HepG2 (cell line): ENCODE data around the gene GPR65.

Experiments
- CTCF ChIP-seq: sonication (generic); formaldehyde crosslinking; IDR thresholded peaks from 2 replicates; pipeline ENCODE4 v1.5.0; 2020; ENCODE audit warnings: mild to moderate bottlenecking, missing genetic modification reagents, moderate library complexity
- DMAP1 ChIP-seq: IDR thresholded peaks from 2 replicates; pipeline ENCODE4 v1.6.1; 2016
- KAT2B ChIP-seq: fragments of 150-350 bp; IDR thresholded peaks from 2 replicates; pipeline ENCODE4 v1.6.1; 2014; ENCODE audit warnings: low read depth, low read length, borderline replicate concordance
- POLR2A ChIP-seq, 2 experiments: IDR thresholded peaks; 2 replicates each; pipeline ENCODE4 v1.6.1; 2011; ENCODE audit warnings: low read depth in 2 of 2, low read length in 2 of 2, mild to moderate bottlenecking in 1 of 2, moderate library complexity in 1 of 2; ENCODE audit not compliant: insufficient read depth in 1 of 2
- POLR2AphosphoS5 ChIP-seq: IDR thresholded peaks from 2 replicates; pipeline ENCODE4 v1.6.1; 2012; ENCODE audit warnings: low read depth, low read length
- PRDM15 ChIP-seq: sonication (generic); formaldehyde crosslinking; IDR thresholded peaks from 2 replicates; pipeline ENCODE4 v1.4.0; 2020; ENCODE audit warnings: missing genetic modification reagents
- RARG ChIP-seq: sonication (generic); formaldehyde crosslinking; IDR thresholded peaks from 2 replicates; pipeline ENCODE4 v1.4.0; 2020; ENCODE audit warnings: low read depth, mild to moderate bottlenecking, missing genetic modification reagents
- RBM22 ChIP-seq: fragments of 200-400 bp; formaldehyde crosslinking; optimal IDR thresholded peaks from 2 replicates; pipeline ENCODE3; 2017; ENCODE audit warnings: mild to moderate bottlenecking, low read length, moderate library complexity
- SUZ12 ChIP-seq: fragments of 150-350 bp; IDR thresholded peaks from 2 replicates; pipeline ENCODE4 v1.6.1; 2014; ENCODE audit warnings: low read depth, low read length
- ZFX ChIP-seq: sonication (generic); formaldehyde crosslinking; IDR thresholded peaks from 2 replicates; pipeline ENCODE4 v1.4.0; 2020; ENCODE audit warnings: mild to moderate bottlenecking, low read depth, missing genetic modification reagents, moderate library complexity
- ZNF784 ChIP-seq: sonication (generic); formaldehyde crosslinking; IDR thresholded peaks from 2 replicates; pipeline ENCODE4 v1.5.1; 2020; ENCODE audit warnings: missing genetic modification reagents, mild to moderate bottlenecking, borderline replicate concordance

GRCh38 chr14:88005978-88006851 is 1.3 kb downstream of the GPR65 start:
- TF ChIP-seq KAT2B, result no peak
- TF ChIP-seq RARG (CRISPR knock-in tag), result no peak
- TF ChIP-seq RBM22, result no peak
- TF ChIP-seq DMAP1 (CRISPR knock-in tag), result no peak
- TF ChIP-seq CTCF (CRISPR knock-in tag), result no peak
- TF ChIP-seq SUZ12, result no peak
- no peak for TF ChIP-seq PRDM15 (CRISPR knock-in tag)
- no peak for TF ChIP-seq POLR2AphosphoS5
- no peak for TF ChIP-seq ZFX
- TF ChIP-seq POLR2A (IDR thresholded peaks at IDR 0.05; ENCODE audit: insufficient read depth in 1 of 2, low read depth in 2 of 2, low read length in 2 of 2), result no peak
- no peak for TF ChIP-seq ZNF784 (CRISPR knock-in tag)
